NCI-H510A treated with DMSO at 0.1 percent for 48 hours (cell line): ENCODE measurements around the gene VWF.
"Not testable (repeated sequence)": the region's sequence is repeated elsewhere in the genome, so short reads cannot be mapped to it uniquely, and the experiment has no call there.

ENCODE experiments used
- DNase-seq: peaks from one replicate; lab custom pipeline; 2025; lab: John Stamatoyannopoulos, UW

Gene VWF

GRCh38 chr12:6104027-6104426, 20.4 kb downstream of the VWF start:
- DNase-seq = no peak

- not testable (repeated sequence) for DNase-seq
These were observed 22.4 kb downstream of the VWF start for GRCh38 chr12:6102021-6102420.

GRCh38 chr12:6099316-6099715, 25.2 kb downstream of the VWF start:
- no peak for DNase-seq

GRCh38 chr12:6097411-6097810, 27.1 kb downstream of the VWF start:
- no peak for DNase-seq

GRCh38 chr12:6096527-6096926, 27.9 kb downstream of the VWF start:
- DNase-seq = no peak

- no peak for DNase-seq
These were observed 29.2 kb downstream of the VWF start for GRCh38 chr12:6095269-6095668.

GRCh38 chr12:6093764-6094163, 30.7 kb downstream of the VWF start:
- no peak for DNase-seq

GRCh38 chr12:6092784-6093722, 31.4 kb downstream of the VWF start:
- DNase-seq = no peak

- no peak for DNase-seq
These were observed 32.5 kb downstream of the VWF start for GRCh38 chr12:6091786-6092566.

GRCh38 chr12:6090803-6091202, 33.7 kb downstream of the VWF start:
- no peak for DNase-seq

- peak; percentile 79 for DNase-seq
These were observed 35.3 kb downstream of the VWF start for GRCh38 chr12:6088921-6089747.

- DNase-seq = no peak
These were observed 38.2 kb downstream of the VWF start for GRCh38 chr12:6086316-6086715.

- no peak for DNase-seq
These were observed 38.6 kb downstream of the VWF start for GRCh38 chr12:6085841-6086240.

GRCh38 chr12:6084969-6085450, 39.5 kb downstream of the VWF start:
- DNase-seq = no peak

- DNase-seq = no peak
These were observed 40.1 kb downstream of the VWF start for GRCh38 chr12:6084261-6084968.

GRCh38 chr12:6083601-6084000, 40.9 kb downstream of the VWF start:
- DNase-seq = no peak

GRCh38 chr12:6082613-6083012, 41.9 kb downstream of the VWF start:
- DNase-seq = no peak

- DNase-seq = no peak
These were observed 44.1 kb downstream of the VWF start for GRCh38 chr12:6080149-6081045.

- no peak for DNase-seq
These were observed 45.9 kb downstream of the VWF start for GRCh38 chr12:6078398-6079096.

GRCh38 chr12:6077692-6078083, 46.8 kb downstream of the VWF start:
- no peak for DNase-seq
